Liver (tissue), 9 donors: ENCODE measurements around the gene TMEM45A. TPM values are rescaled to one million over a fixed set of nuclear protein-coding genes. Genes with fewer than 3 reads are reported as not detected.
A peak's percentile ranks its signal among the peaks of the same experiment; 100 is the strongest.

Experiments used
- DNase-seq: peaks from one replicate; pipeline ENCODE4 v3.0.0-alpha.2; 2017; ENCODE audit warnings: low spot score
- H3K27ac ChIP-seq, 2 donors: one replicate each; pipeline ENCODE4 v1.7.0; 2013; ENCODE audit warnings: inconsistent platforms in 2 of 2, low read length in 2 of 2, control low read depth in 1 of 2, low read depth in 1 of 2, mild to moderate bottlenecking in 1 of 2
- H3K27me3 ChIP-seq, 4 donors: one replicate each; pipeline versions ENCODE4 v1.6.1 to v1.7.0; 2013; ENCODE audit warnings: low read length in 3 of 4, inconsistent platforms in 1 of 4, mild to moderate bottlenecking in 1 of 4, moderate library complexity in 1 of 4; ENCODE audit not compliant: control insufficient read depth in 4 of 4, insufficient read depth in 4 of 4
- H3K36me3 ChIP-seq, 4 donors: one replicate each; pipeline versions ENCODE4 v1.6.1 to v1.7.0; 2013; ENCODE audit warnings: low read length in 3 of 4, mild to moderate bottlenecking in 3 of 4, low read depth in 1 of 4, moderate library complexity in 1 of 4; ENCODE audit not compliant: control insufficient read depth in 4 of 4, insufficient read depth in 3 of 4
- H3K4me1 ChIP-seq, 4 donors: one replicate each; pipeline versions ENCODE4 v1.6.1 to v1.7.0; 2013; ENCODE audit warnings: low read length in 3 of 4, mild to moderate bottlenecking in 3 of 4, moderate library complexity in 1 of 4; ENCODE audit not compliant: control insufficient read depth in 4 of 4, insufficient read depth in 4 of 4
- H3K4me3 ChIP-seq, 3 donors: one replicate each; pipeline versions ENCODE4 v1.6.1 to v1.7.0; 2013; ENCODE audit warnings: low read length in 3 of 3, control low read depth in 1 of 3, low read depth in 1 of 3, mild to moderate bottlenecking in 1 of 3
- H3K9ac ChIP-seq, 2 donors: one replicate each; pipeline ENCODE4 v1.7.0; 2013; ENCODE audit warnings: low read length in 2 of 2, mild to moderate bottlenecking in 2 of 2, moderate library complexity in 2 of 2, control low read depth in 1 of 2, low read depth in 1 of 2
- H3K9me3 ChIP-seq, 4 donors: one replicate each; pipeline versions ENCODE4 v1.6.1 to v1.7.0; 2013; ENCODE audit warnings: low read length in 3 of 4; ENCODE audit not compliant: control insufficient read depth in 4 of 4
- CTCF ChIP-seq: fragments of 150-350 bp; IDR thresholded peaks from 2 replicates; pipeline ENCODE4 v1.5.1; 2017; ENCODE audit warnings: improper control_type of control experiment, low read depth, low read length; ENCODE audit not compliant: missing input control
- EGR1 ChIP-seq, 2 donors: IDR thresholded peaks; 2 replicates each; pipeline ENCODE4 v1.6.1; 2016 to 2018; ENCODE audit warnings: antibody characterized with exemption in 2 of 2, low read depth in 2 of 2
- FOXA1 ChIP-seq: IDR thresholded peaks from 2 replicates; pipeline ENCODE4 v1.6.1; 2016; ENCODE audit warnings: antibody characterized with exemption
- FOXA2 ChIP-seq: IDR thresholded peaks from 2 replicates; pipeline ENCODE4 v1.6.1; 2016; ENCODE audit warnings: antibody characterized with exemption
- GABPA ChIP-seq, 2 donors: IDR thresholded peaks in 1 of 2; conservative IDR thresholded peaks in 1 of 2; 2 replicates each; pipeline ENCODE4 v1.6.1; 2016; ENCODE audit warnings: antibody characterized with exemption in 2 of 2, mild to moderate bottlenecking in 1 of 2, moderate library complexity in 1 of 2
- HNF4A ChIP-seq, 2 donors: conservative IDR thresholded peaks; 2 replicates each; pipeline ENCODE4 v1.6.1; 2016; ENCODE audit warnings: antibody characterized with exemption in 2 of 2, mild to moderate bottlenecking in 2 of 2
- HNF4G ChIP-seq: IDR thresholded peaks from 2 replicates; pipeline ENCODE4 v1.6.1; 2016; ENCODE audit warnings: antibody characterized with exemption
- JUND ChIP-seq, 2 donors: IDR thresholded peaks; 2 replicates each; pipeline ENCODE4 v1.6.1; 2016; ENCODE audit warnings: antibody characterized with exemption in 2 of 2
- NR2F2 ChIP-seq: IDR thresholded peaks from 2 replicates; pipeline ENCODE4 v1.6.1; 2016; ENCODE audit warnings: antibody characterized with exemption
- RAD21 ChIP-seq, 2 donors: IDR thresholded peaks; 2 replicates each; pipeline ENCODE4 v1.6.1; 2016; ENCODE audit warnings: antibody characterized with exemption in 2 of 2, mild to moderate bottlenecking in 2 of 2
- REST ChIP-seq: IDR thresholded peaks from 2 replicates; pipeline ENCODE4 v1.6.1; 2016; ENCODE audit warnings: antibody characterized with exemption, mild to moderate bottlenecking
- RXRA ChIP-seq, 2 donors: IDR thresholded peaks; 2 replicates each; pipeline ENCODE4 v1.6.1; 2017 to 2018; ENCODE audit warnings: antibody characterized with exemption in 2 of 2, mild to moderate bottlenecking in 1 of 2
- SP1 ChIP-seq: IDR thresholded peaks from 2 replicates; pipeline ENCODE4 v1.6.1; 2018; ENCODE audit warnings: antibody characterized with exemption, mild to moderate bottlenecking
- TAF1 ChIP-seq: conservative IDR thresholded peaks from 2 replicates; pipeline ENCODE4 v1.6.1; 2016; ENCODE audit warnings: antibody characterized with exemption, mild to moderate bottlenecking
- YY1 ChIP-seq: IDR thresholded peaks from 2 replicates; pipeline ENCODE4 v1.6.1; 2016; ENCODE audit warnings: antibody characterized with exemption, mild to moderate bottlenecking
- ZBTB33 ChIP-seq: IDR thresholded peaks from 2 replicates; pipeline ENCODE4 v1.6.1; 2016; ENCODE audit warnings: antibody characterized with exemption
- WGBS: extraction: QIAGEN DNeasy Blood & Tissue Kit; methylation state at CpG from one replicate; pipeline ENCODE4 v1.1.7; 2013; 5-methylcytosine and 5-hydroxymethylcytosine counted together
- polyA plus RNA-seq, 2 donors: library from polyadenylated mRNA; stranded (reverse) in 1 of 2; unstranded in 1 of 2; fragments of 200-250 nt in 1 of 2; fragments of >200 nt in 1 of 2; fragmentation: Nextera tagmentation in 1 of 2; extraction: Ambion mirVana in 1 of 2; gene quantifications; one replicate each; pipeline versions ENCODE4 v1.2.1 to v1.2.3, GENCODE V29; 2013 to 2015
- total RNA-seq, 2 donors: library from RNA; depleted of rRNA; stranded (reverse); fragments of >200 nt; gene quantifications; one replicate each; pipeline ENCODE4 v1.2.3, GENCODE V29; 2014
- TF ChIP-seq, protein P1 (sequence below): IDR thresholded peaks from 2 replicates; pipeline ENCODE4 v1.6.1; 2016; ENCODE audit warnings: antibody characterized with exemption
- TF ChIP-seq, protein P2 (sequence below): IDR thresholded peaks from 2 replicates; pipeline ENCODE4 v1.6.1; 2016; ENCODE audit warnings: antibody characterized with exemption
- donor health status: healthy.
- donor health status: healthy.
- donor health status: healthy.
- donor health status: healthy.
- donor health status: healthy.

TMEM45A gene
- total and polyA plus RNA-seq, 4 donors: 7.1 to 65.8 (median 45.1) TPM

- Histone ChIP-seq H3K27me3 (no peaks in the 10 kb centered on the region), H3K4me3 (no peak overlapping the region), H3K9me3 (no peaks in the 10 kb centered on the region), H3K27ac (no peak overlapping the region), H3K4me1 (peaks cover 0 to 23% (median 16%) of the 10 kb centered on the region in 4 donors), H3K36me3 (no peaks in the 10 kb centered on the region), H3K9ac (no peak overlapping the region)
- no peak for TF ChIP-seq TAF1
- no peak for TF ChIP-seq REST
- TF ChIP-seq FOXA2: no peak
- TF ChIP-seq, protein P1, sequence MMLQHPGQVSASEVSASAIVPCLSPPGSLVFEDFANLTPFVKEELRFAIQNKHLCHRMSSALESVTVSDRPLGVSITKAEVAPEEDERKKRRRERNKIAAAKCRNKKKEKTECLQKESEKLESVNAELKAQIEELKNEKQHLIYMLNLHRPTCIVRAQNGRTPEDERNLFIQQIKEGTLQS: no peak
- peak; percentile 13 to 33 for TF ChIP-seq HNF4A (conservative IDR thresholded peaks at IDR 0.05)
- TF ChIP-seq FOXA1: no peak
- TF ChIP-seq RAD21 (IDR thresholded peaks at IDR 0.05): peak; percentile 19 to 38
- no peak for TF ChIP-seq ZBTB33
- TF ChIP-seq YY1: peak; percentile 70
- peak; percentile 17 for TF ChIP-seq SP1
- no peak for TF ChIP-seq GABPA (IDR thresholded peaks at IDR 0.05 in 1 of 2, conservative IDR thresholded peaks at IDR 0.05 in 1 of 2)
- TF ChIP-seq EGR1 (IDR thresholded peaks at IDR 0.05; ENCODE audit: low read depth in 2 of 2): no peak
- TF ChIP-seq RXRA (IDR thresholded peaks at IDR 0.05): peak in 1 of 2 donors; percentile 30
- no peak for TF ChIP-seq HNF4G
- no peak for TF ChIP-seq CTCF
- no peak for TF ChIP-seq JUND (IDR thresholded peaks at IDR 0.05)
- TF ChIP-seq NR2F2: no peak
- TF ChIP-seq, protein P2, sequence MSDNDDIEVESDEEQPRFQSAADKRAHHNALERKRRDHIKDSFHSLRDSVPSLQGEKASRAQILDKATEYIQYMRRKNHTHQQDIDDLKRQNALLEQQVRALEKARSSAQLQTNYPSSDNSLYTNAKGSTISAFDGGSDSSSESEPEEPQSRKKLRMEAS: no peak
- no peak for DNase-seq
- 66% methylated on average over 1 of the region's 1 CpG for WGBS
Measured at GRCh38 chr3:100448079-100448478, 44.3 kb upstream of the TMEM45A start.
